Vagina (tissue), 2 donors: ENCODE results near the gene RYR3. TPM values are rescaled to one million over a fixed set of nuclear protein-coding genes. Genes with fewer than 3 reads are reported as not detected.

Source experiments
- DNase-seq, 2 donors: peaks; one replicate each; pipeline ENCODE4 v3.0.0-alpha.2; 2017; ENCODE audit errors: extremely low spot score in 2 of 2
- H3K27ac ChIP-seq: fragments of 200-600 bp; sonication (generic); one replicate; pipeline ENCODE4 v1.5.1; 2019
- H3K27me3 ChIP-seq: fragments of 200-600 bp; sonication (generic); one replicate; pipeline ENCODE4 v1.5.1; 2019
- H3K36me3 ChIP-seq, 2 donors: fragments of 200-600 bp; sonication (generic); one replicate each; pipeline ENCODE4 v1.5.1; 2017 to 2019
- H3K4me1 ChIP-seq: fragments of 200-600 bp; sonication (generic); one replicate; pipeline ENCODE4 v1.5.1; 2019
- H3K4me3 ChIP-seq, 2 donors: fragments of 200-600 bp; sonication (generic); 1 replicate in 1 of 2; 2 replicates in 1 of 2; pipeline ENCODE4 v1.5.1; 2016 to 2019
- H3K9me3 ChIP-seq: fragments of 200-600 bp; sonication (generic); one replicate; pipeline ENCODE4 v1.5.1; 2019
- POLR2A ChIP-seq, 2 donors: fragments of 450-650 bp; IDR thresholded peaks; one replicate each; pipeline ENCODE4 v1.6.1; 2017; ENCODE audit warnings: antibody characterized with exemption in 2 of 2, mild to moderate bottlenecking in 2 of 2, moderate library complexity in 2 of 2
- POLR2AphosphoS5 ChIP-seq, 2 donors: sonication (generic); formaldehyde crosslinking; IDR thresholded peaks; one replicate each; pipeline ENCODE4 v1.9.0; 2017; ENCODE audit warnings: antibody characterized with exemption in 2 of 2, mild to moderate bottlenecking in 2 of 2, low read depth in 1 of 2; ENCODE audit not compliant: insufficient read depth in 1 of 2
- intact Hi-C: fragments of 100-400 bp; cut with DNase I; formaldehyde crosslinking; loops from one replicate; pipeline ENCODE4 v1.15.1; 2023
- total RNA-seq: library from RNA; depleted of rRNA; stranded (reverse); fragments of >200 nt; gene quantifications from one replicate; pipeline ENCODE4 v1.2.3, GENCODE V29; 2016
- TF ChIP-seq, protein P1 (sequence below), 3 experiments: fragments of 450-650 bp in 2 of 3; fragments of 200-600 bp in 1 of 3; sonication (generic) in 1 of 3; IDR thresholded peaks; one replicate each; pipeline ENCODE4 v1.5.1; 2017 to 2019; ENCODE audit warnings: antibody characterized with exemption in 3 of 3, mild to moderate bottlenecking in 2 of 3, moderate library complexity in 2 of 3

RYR3 gene
- total RNA-seq, 1 donor from 2014 or later = 16.5 TPM

GRCh38 chr15:33405096-33405495 is 94.3 kb downstream of the RYR3 start:
- TF ChIP-seq POLR2A (IDR thresholded peaks at IDR 0.05) (no peak), POLR2AphosphoS5 (IDR thresholded peaks at IDR 0.05; ENCODE audit: insufficient read depth in 1 of 2, low read depth in 1 of 2) (no peak)
- TF ChIP-seq, protein P1, sequence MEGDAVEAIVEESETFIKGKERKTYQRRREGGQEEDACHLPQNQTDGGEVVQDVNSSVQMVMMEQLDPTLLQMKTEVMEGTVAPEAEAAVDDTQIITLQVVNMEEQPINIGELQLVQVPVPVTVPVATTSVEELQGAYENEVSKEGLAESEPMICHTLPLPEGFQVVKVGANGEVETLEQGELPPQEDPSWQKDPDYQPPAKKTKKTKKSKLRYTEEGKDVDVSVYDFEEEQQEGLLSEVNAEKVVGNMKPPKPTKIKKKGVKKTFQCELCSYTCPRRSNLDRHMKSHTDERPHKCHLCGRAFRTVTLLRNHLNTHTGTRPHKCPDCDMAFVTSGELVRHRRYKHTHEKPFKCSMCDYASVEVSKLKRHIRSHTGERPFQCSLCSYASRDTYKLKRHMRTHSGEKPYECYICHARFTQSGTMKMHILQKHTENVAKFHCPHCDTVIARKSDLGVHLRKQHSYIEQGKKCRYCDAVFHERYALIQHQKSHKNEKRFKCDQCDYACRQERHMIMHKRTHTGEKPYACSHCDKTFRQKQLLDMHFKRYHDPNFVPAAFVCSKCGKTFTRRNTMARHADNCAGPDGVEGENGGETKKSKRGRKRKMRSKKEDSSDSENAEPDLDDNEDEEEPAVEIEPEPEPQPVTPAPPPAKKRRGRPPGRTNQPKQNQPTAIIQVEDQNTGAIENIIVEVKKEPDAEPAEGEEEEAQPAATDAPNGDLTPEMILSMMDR (IDR thresholded peaks at IDR 0.05) = no peak
- no peak for DNase-seq
- intact Hi-C loops = no loop called here

DNA sequence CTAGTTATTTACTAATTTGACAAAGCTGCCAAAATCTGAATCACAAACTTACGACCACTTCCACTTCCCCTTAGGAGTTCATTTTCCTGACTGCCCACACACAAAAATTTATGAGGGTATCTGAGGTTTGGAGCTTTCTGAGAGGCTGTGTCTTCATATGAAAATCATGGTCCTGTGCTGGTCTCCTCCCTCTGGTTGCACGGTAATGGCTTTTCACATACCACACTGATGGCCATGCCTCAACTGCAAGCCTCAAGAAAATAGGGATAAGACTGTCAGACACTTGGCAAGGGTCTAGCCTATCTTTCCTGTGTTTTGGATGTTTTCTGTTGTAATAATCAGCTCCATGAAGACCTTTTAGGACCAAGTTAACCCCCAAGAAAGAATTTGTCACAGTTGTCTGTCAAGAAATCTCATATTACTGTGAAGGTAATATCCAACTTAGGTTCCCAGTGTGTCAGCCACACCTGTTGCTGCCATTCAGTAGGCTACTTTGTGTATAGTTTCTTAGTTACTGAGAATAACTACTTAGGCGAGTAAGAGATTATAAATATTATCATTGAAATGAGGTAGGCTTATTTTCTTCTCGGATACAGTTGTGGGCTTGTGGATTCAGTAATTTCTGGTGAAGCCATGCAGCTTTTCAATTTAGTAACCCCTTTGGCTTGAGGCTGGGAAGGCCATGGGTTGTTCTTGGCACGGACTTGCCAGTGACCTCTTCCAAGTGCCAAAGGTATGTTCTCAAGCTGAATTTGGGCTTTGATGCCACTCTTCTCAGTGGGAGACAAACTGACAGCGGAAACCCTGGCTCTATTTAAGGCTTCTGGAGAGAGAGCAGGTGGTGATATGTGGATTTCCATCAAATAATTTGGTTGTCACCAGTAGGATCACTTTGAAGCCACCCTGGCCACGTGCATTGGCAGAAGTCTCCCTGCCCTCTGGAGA is 101.1 kb downstream of the RYR3 start:
- no peak for DNase-seq
- TF ChIP-seq POLR2A (IDR thresholded peaks at IDR 0.05) = no peak
- no peaks in the 10 kb centered on the region for H3K27me3 ChIP-seq
- intact Hi-C loops = no loop called here
- no peaks in the 10 kb centered on the region for H3K36me3 ChIP-seq
- H3K4me3 ChIP-seq = no peak overlapping the region
- H3K9me3 ChIP-seq = no peaks in the 10 kb centered on the region
- H3K27ac ChIP-seq = no peak overlapping the region
- no peaks in the 10 kb centered on the region for H3K4me1 ChIP-seq

More at GRCh38 chr15:33405096-33405495, 94.3 kb downstream of the RYR3 start:
- Histone ChIP-seq H3K27ac (no peak overlapping the region), H3K9me3 (no peaks in the 10 kb centered on the region), H3K27me3 (no peaks in the 10 kb centered on the region), H3K36me3 (no peaks in the 10 kb centered on the region), H3K4me1 (no peaks in the 10 kb centered on the region), H3K4me3 (no peak overlapping the region)

DNA sequence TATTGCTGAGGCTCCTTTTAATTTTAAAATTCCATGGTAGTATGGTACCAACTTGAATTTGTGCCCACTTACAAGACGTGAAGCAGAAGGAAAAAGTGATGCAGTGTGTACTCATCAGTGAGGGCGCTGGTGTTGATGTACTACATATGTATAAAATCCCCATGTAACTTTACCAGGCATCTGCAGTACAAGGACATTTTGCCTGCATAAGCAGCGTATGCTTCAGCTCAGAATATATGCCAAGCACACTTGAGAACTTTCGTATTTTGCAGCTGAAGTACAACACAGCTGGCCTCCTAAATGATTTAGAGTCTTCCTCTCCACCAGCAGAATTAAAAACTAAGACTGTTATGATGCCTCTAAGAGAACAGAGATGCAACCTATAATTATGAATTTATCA is 108.9 kb downstream of the RYR3 start:
- DNase-seq = no peak
- intact Hi-C loops = loop anchor here (5.0 kb wide), 1 partner anchor 57 kb away; no protein-coding TSS in a partner anchor
- no peaks in the 10 kb centered on the region for H3K9me3 ChIP-seq
- H3K36me3 ChIP-seq = no peaks in the 10 kb centered on the region
- H3K4me3 ChIP-seq = no peak overlapping the region
- TF ChIP-seq POLR2AphosphoS5 (IDR thresholded peaks at IDR 0.05; ENCODE audit: insufficient read depth in 1 of 2, low read depth in 1 of 2) (no peak), POLR2A (IDR thresholded peaks at IDR 0.05) (no peak)
- TF ChIP-seq, protein P1 (IDR thresholded peaks at IDR 0.05) = no peak
- H3K27ac ChIP-seq = no peak overlapping the region
- H3K27me3 ChIP-seq = no peaks in the 10 kb centered on the region
- no peaks in the 10 kb centered on the region for H3K4me1 ChIP-seq

DNA sequence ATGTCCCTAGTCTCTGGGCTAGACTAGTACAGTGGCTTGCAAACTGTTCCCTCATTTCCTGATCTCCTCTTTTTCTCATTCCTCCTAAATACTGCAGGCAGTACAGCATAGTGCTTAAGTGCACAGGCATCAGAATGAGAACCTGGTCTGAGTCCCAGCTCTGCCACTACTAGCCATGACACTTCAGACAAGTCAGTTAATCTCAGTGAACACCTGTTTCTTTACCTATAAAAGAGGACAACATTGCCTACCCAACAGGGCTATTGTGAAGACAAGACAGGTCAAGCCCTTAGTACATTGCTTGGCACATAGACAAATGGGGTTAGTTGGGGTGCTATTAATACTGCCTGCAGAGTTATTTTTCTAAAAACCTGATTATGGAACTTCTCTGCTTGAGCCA is 113.3 kb downstream of the RYR3 start:
- DNase-seq = no peak
- TF ChIP-seq POLR2A (IDR thresholded peaks at IDR 0.05) = no peak
- intact Hi-C loops = no loop called here

DNA sequence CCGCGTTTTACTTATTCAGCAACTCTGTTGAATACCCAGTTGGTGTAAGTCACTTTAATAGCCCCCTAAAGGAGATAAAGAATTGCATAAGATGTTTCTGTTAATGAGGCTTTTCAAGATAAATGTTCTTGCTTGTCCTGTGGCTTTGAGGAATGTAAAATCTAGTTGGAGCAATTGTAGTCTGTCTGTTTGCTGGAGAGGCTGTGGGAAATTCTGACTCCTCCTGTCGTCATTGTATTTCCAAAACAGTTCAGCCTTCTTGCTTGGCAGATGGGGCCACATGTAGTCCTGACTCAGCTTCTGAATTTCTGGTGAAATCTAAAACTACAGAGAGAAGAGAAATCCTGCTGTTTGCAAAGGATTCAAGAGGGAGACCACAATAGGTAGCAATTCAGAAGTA is 114.4 kb downstream of the RYR3 start:
- DNase-seq = no peak
- TF ChIP-seq POLR2A (IDR thresholded peaks at IDR 0.05) (no peak), POLR2AphosphoS5 (IDR thresholded peaks at IDR 0.05; ENCODE audit: insufficient read depth in 1 of 2, low read depth in 1 of 2) (no peak)
- TF ChIP-seq, protein P1 (IDR thresholded peaks at IDR 0.05) = no peak
- Histone ChIP-seq H3K4me3 (no peak overlapping the region), H3K4me1 (no peaks in the 10 kb centered on the region), H3K27ac (no peak overlapping the region), H3K9me3 (no peaks in the 10 kb centered on the region), H3K36me3 (no peaks in the 10 kb centered on the region), H3K27me3 (no peaks in the 10 kb centered on the region)
- intact Hi-C loops = no loop called here

More for the DNA sequence above, 113.3 kb downstream of the RYR3 start:
- Histone ChIP-seq H3K4me1 (no peaks in the 10 kb centered on the region), H3K27me3 (no peaks in the 10 kb centered on the region), H3K27ac (no peak overlapping the region), H3K9me3 (no peaks in the 10 kb centered on the region), H3K4me3 (no peak overlapping the region), H3K36me3 (no peaks in the 10 kb centered on the region)

DNA sequence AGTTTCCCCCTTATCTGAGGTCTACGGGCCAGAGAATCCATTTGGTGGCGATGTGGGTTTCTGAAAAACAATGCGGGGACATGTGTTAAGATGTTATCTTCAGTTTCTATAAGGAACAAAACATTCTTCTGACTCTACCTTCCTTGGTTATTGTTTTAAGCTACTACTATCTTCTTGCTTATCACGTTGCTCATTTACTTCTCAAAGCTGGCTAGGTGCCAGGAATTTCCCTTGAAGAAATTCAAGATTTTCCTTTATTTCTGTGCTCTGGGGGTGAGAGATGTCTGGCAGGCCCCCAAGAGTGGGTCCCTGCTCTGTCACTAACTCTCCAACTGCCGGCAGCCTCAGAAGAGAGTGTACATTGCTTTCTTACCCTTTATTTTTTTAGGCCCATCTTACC is 119.8 kb downstream of the RYR3 start:
- Histone ChIP-seq H3K36me3 (no peaks in the 10 kb centered on the region), H3K4me1 (no peaks in the 10 kb centered on the region), H3K27ac (no peak overlapping the region), H3K4me3 (no peak overlapping the region), H3K27me3 (no peaks in the 10 kb centered on the region), H3K9me3 (no peaks in the 10 kb centered on the region)
- TF ChIP-seq POLR2A (IDR thresholded peaks at IDR 0.05) (no peak), POLR2AphosphoS5 (IDR thresholded peaks at IDR 0.05; ENCODE audit: insufficient read depth in 1 of 2, low read depth in 1 of 2) (no peak)
- TF ChIP-seq, protein P1 (IDR thresholded peaks at IDR 0.05) = no peak
- intact Hi-C loops = no loop called here
- no peak for DNase-seq
